A375 (cell line): ENCODE data around the gene TLE5. TPM values are rescaled to one million over a fixed set of nuclear protein-coding genes. Genes with fewer than 3 reads are reported as not detected.

ENCODE experiments used
- total RNA-seq: library from RNA; depleted of rRNA; stranded (reverse); fragments of >200 nt; shearing (Covaris generic); gene quantifications from 2 replicates; pipeline ENCODE4 v1.2.3, GENCODE V29; 2014; rRNA removed

The TLE5 gene, protein sequence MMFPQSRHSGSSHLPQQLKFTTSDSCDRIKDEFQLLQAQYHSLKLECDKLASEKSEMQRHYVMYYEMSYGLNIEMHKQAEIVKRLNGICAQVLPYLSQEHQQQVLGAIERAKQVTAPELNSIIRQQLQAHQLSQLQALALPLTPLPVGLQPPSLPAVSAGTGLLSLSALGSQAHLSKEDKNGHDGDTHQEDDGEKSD
- total RNA-seq: 311 and 354 TPM in 2 replicates

DNA sequence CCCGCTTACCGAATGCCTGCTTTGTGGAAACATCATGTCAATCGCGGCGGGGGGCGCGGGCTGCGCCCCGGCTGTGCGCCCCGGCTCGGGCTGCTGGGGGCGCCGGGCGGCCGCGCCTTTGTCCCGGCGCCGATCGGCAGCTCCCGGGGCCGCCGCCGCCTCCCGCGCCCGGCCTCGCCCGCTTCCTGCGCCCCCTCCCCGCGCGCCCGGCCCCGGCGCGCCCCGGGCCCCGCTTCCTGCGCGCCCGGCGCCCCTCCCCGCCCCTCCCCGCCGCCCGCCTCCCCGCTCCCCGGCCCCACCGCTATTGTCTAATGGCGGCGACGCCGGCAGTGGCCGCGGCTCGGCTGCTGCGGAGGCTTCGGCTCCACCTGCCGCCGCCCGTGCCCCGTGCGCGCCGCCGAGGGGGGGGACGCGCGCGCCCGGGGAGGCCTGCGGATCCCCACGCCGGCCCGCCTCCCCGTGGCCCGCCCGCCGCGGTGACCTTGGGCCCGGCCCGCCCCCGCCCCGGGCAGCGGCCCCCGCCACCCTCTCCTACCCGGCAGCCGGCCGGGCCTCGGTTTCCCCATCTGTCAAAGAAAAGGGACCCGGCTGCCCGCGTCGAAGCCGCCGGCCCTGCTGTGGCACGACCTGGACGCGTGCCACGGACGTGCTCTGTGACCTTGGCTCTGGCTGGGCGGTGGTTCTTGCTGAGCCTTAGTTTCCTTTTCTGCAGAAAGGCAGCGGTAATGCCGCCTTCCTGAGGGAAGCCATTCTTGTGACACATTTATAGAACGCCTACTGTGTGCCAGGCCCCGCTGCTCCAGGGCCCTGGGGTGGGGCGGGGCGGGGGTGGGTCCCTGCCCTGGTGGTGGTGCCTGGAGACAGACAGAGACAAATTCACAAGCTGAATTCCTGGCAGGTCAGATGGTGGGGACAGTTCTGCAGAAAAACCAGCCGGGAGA, at the start of gene TLE5:
Gene TLE5 (minus strand): TSS at position 331 of the 941 bp plus-strand sequence. CDS start 295 bp downstream, at position 36.

DNA sequence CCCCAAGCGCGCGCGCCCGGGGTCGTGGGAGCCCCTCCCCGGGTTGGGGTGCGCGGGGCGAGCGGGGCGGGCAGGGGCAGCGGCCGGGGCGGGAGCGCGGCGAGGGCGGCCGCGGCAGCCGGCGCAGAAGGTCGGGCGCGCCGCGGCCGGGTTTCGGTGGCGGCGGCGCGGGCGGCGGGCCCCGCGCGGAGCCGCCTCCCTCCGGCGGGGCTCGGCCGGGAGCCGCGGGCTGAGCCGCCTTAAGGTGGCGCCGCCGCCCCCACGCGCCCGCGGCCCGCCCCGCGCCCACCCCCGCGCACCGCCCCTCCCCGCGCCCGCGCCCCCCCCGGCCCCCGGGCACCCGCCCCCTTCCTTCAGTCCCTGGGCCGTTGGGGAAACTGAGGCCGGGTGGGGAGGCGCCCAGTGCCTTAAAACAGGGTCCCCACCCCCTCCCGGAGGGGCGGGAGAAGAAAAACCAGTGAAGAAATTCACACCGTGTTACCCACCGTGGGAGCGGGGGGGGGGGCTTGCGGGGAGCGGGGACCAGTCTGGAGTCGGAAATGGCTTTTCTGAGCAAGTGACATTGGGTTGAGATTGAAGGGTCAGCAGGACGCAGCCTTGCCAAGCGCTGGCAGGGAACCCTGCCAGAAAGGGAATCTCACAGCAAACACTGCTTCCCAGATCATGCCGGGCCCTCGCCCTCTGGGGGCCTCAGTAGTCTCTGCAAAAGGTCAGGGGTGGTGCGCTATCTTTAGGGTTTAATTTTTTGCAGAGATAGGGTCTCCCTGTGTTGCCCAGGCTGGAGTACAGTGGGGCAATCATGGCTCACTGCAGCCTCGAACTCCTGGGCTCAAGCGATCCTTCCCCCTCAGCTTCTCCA, 33.0 kb downstream of the TLE5 start, which contains the start of gene TLE2:
Gene TLE2 (minus strand): TSS at position 216 of the 859 bp plus-strand sequence. CDS start 376 bp downstream, outside the sequence.

Other genes with a start within 250 kb of the TLE5 start
- 2.1 and 2.3 TPM in 2 replicates for gene ZNF554, start 242.6 kb downstream of the TLE5 start, total RNA-seq
- 0.13 and 0.30 TPM in 2 replicates for gene ZNF555, start 221.0 kb downstream of the TLE5 start, total RNA-seq
- 0.83 and 1.3 TPM in 2 replicates for gene ZNF556, start 195.2 kb downstream of the TLE5 start, total RNA-seq
- 2.5 and 3.7 TPM in 2 replicates for gene ZNF57, start 161.6 kb downstream of the TLE5 start, total RNA-seq
- gene ZNF77, start 117.5 kb downstream of the TLE5 start, total RNA-seq: 0.53 and 2.5 TPM in 2 replicates
- 1.4 and 1.5 TPM in 2 replicates for gene TLE6, start 84.9 kb downstream of the TLE5 start, total RNA-seq
- 1.0 and 6.4 TPM in 2 replicates for gene TLE2, start 33.2 kb downstream of the TLE5 start, total RNA-seq
- gene GNA11, start 31.9 kb upstream of the TLE5 start, total RNA-seq: 36.3 and 36.4 TPM in 2 replicates
- not detected in 2 replicates for gene GNA15, start 73.5 kb upstream of the TLE5 start, total RNA-seq
- 5.3 and 9.9 TPM in 2 replicates for gene S1PR4, start 116.3 kb upstream of the TLE5 start, total RNA-seq
- gene NCLN, start 123.4 kb upstream of the TLE5 start, total RNA-seq: 67.4 and 75.8 TPM in 2 replicates
- not detected in 2 replicates for gene CELF5, start 162.2 kb upstream of the TLE5 start, total RNA-seq